GM12878 (cell line): Measurements from ENCODE around the gene TCHP. TPM values are rescaled to one million over a fixed set of nuclear protein-coding genes. Genes with fewer than 3 reads are reported as not detected.

ENCODE experiments used
- ATAC-seq: fragments of 200-7000 bp; cut with Tn5 transposase; 3 replicates; pipeline ENCODE4 v1.9.1; 2020; ENCODE audit warnings: mild to moderate bottlenecking, moderate library complexity
- BruUV-seq: library from RNA; stranded (reverse); fragments of 400-500 nt; replicated peaks from 2 replicates; lab custom pipeline; 2021; lab: Mats Ljungman, UMichigan
- CTCF ChIA-PET: fragments of 300-600 bp; sonication (Branson Sonifier 250); formaldehyde crosslinking; extraction: SDS; loops from one replicate; lab custom pipeline; 2021; ENCODE audit warnings: inconsistent platforms; lab: Yijun Ruan, JAX
- POLR2A ChIA-PET: fragments of 350-600 bp; formaldehyde crosslinking; extraction: SDS; loops from one replicate; lab custom pipeline; 2021; ENCODE audit warnings: inconsistent platforms; lab: Charles Lee
- RAD21 ChIA-PET: fragments of 300-600 bp; sonication (Branson Sonifier 250); formaldehyde crosslinking; loops from one replicate; lab custom pipeline; 2023; ENCODE audit warnings: antibody characterized with exemption; ENCODE audit not compliant: unreplicated experiment; lab: Charles Lee
- SMC1A ChIA-PET: fragments of 300-600 bp; sonication (Branson Sonifier 250); formaldehyde crosslinking; loops from one replicate; lab custom pipeline; 2023; ENCODE audit not compliant: unreplicated experiment, uncharacterized antibody; lab: Charles Lee
- DNase-seq: peaks from one replicate; pipeline ENCODE4 v3.0.0-alpha.2; 2011; ENCODE audit warnings: low read depth, low spot score
- FAIRE-seq: peaks from 3 replicates; lab custom pipeline; 2011; peaks lifted over from hg19 to GRCh38; lab: Jason Lieb, UNC
- H2AFZ ChIP-seq: 2 replicates; pipeline ENCODE4 v1.6.0; 2011; ENCODE audit warnings: low read depth, low read length, control low read depth; ENCODE audit not compliant: control insufficient read depth
- H3K27ac ChIP-seq: 2 replicates; pipeline ENCODE4 v1.5.1; 2011; ENCODE audit warnings: control low read depth; ENCODE audit not compliant: control insufficient read depth, insufficient read depth
- H3K27me3 ChIP-seq, 2 experiments: replicated peaks in 1 of 2; 2 replicates each; pipeline versions ENCODE4 v1.6.0 to v1.6.1; 2011; ENCODE audit warnings: low read length in 1 of 2; ENCODE audit not compliant: control insufficient read depth in 2 of 2, insufficient read depth in 2 of 2
- H3K36me3 ChIP-seq, 2 experiments: 2 replicates each; pipeline ENCODE4 v1.5.1; 2011; ENCODE audit warnings: low read length in 1 of 2; ENCODE audit not compliant: control insufficient read depth in 2 of 2, insufficient read depth in 2 of 2
- H3K4me1 ChIP-seq: 2 replicates; pipeline ENCODE4 v1.6.1; 2011; ENCODE audit warnings: mild to moderate bottlenecking, low read length, moderate library complexity, mixed read lengths; ENCODE audit not compliant: control insufficient read depth, insufficient read depth
- H3K4me2 ChIP-seq: 2 replicates; pipeline ENCODE4 v1.6.0; 2011; ENCODE audit warnings: control low read depth; ENCODE audit not compliant: control insufficient read depth, insufficient read depth
- H3K4me3 ChIP-seq: fragments of 200-600 bp; sonication (generic); 2 replicates; pipeline ENCODE4 v1.5.1; 2016
- H3K79me2 ChIP-seq: 2 replicates; pipeline ENCODE4 v1.6.0; 2011; ENCODE audit warnings: low read length; ENCODE audit not compliant: control insufficient read depth, insufficient read depth
- H3K9ac ChIP-seq: 2 replicates; pipeline ENCODE4 v1.8.0; 2011; ENCODE audit warnings: low read length, control low read depth, mixed read lengths; ENCODE audit not compliant: control insufficient read depth, insufficient read depth
- H3K9me3 ChIP-seq: replicated peaks from 3 replicates; pipeline ENCODE4 v1.5.1; 2011; ENCODE audit warnings: mild to moderate bottlenecking, low read length; ENCODE audit not compliant: control insufficient read depth, insufficient read depth
- H4K20me1 ChIP-seq: 2 replicates; pipeline ENCODE4 v1.6.0; 2011; ENCODE audit not compliant: control insufficient read depth, insufficient read depth
- BRCA1 ChIP-seq: IDR thresholded peaks from 2 replicates; pipeline ENCODE4 v1.6.1; 2011; ENCODE audit warnings: low read depth, low read length, improper control_type of control experiment
- EED ChIP-seq: sonication (generic); IDR thresholded peaks from 2 replicates; pipeline ENCODE4 v1.6.1; 2016; ENCODE audit warnings: antibody characterized with exemption, low read depth
- KLF5 ChIP-seq: fragments of 450-650 bp; IDR thresholded peaks from 2 replicates; pipeline ENCODE4 v1.6.1; 2014; ENCODE audit warnings: mild to moderate bottlenecking; ENCODE audit not compliant: partially characterized antibody
- NRF1 ChIP-seq: conservative IDR thresholded peaks from 2 replicates; pipeline ENCODE4 v1.6.1; 2011; ENCODE audit warnings: mild to moderate bottlenecking, low read depth, low read length, improper control_type of control experiment
- RCOR1 ChIP-seq: conservative IDR thresholded peaks from 2 replicates; pipeline ENCODE4 v1.6.1; 2012; ENCODE audit warnings: low read depth, low read length, improper control_type of control experiment
- SIX5 ChIP-seq: IDR thresholded peaks from 2 replicates; pipeline ENCODE4 v1.6.1; 2011; ENCODE audit warnings: mild to moderate bottlenecking, low read depth, low read length, moderate library complexity; ENCODE audit not compliant: severe bottlenecking
- SUZ12 ChIP-seq: fragments of 200-600 bp; sonication (generic); IDR thresholded peaks from one replicate; pipeline ENCODE4 v1.6.1; 2018; ENCODE audit warnings: antibody characterized with exemption, mild to moderate bottlenecking; ENCODE audit not compliant: unreplicated experiment
- TCF7 ChIP-seq: IDR thresholded peaks from 2 replicates; pipeline ENCODE4 v1.6.1; 2014; ENCODE audit warnings: antibody characterized with exemption, borderline replicate concordance
- WGBS: methylation state at CpG from one replicate; pipeline ENCODE4 v1.1.6; 2016; ENCODE audit warnings: low lambda C conversion rate; ENCODE audit not compliant: insufficient replicate concordance, insufficient coverage; ENCODE audit errors: missing lambda C conversion rate; 5-methylcytosine and 5-hydroxymethylcytosine counted together
- in situ Hi-C: fragments of 300-500 bp; cut with MboI; formaldehyde crosslinking; loops from 9 replicates; pipeline ENCODE4 v1.14.3; 2018; ENCODE audit warnings: mixed read lengths
- intact Hi-C: fragments of 100-400 bp; cut with micrococcal nuclease; formaldehyde crosslinking; loops from one replicate; pipeline ENCODE4 v1.14.2; 2022; ENCODE audit not compliant: unreplicated experiment
- polyA plus RNA-seq, 11 experiments: library from polyadenylated mRNA; depleted of rRNA in 4 of 11; unstranded in 6 of 11; stranded (reverse) in 5 of 11; fragments of >200 nt; fragmentation: Nextera tagmentation in 4 of 11; fragmentation: Illumina TruSeq in 1 of 11; extraction: Ambion mirVana in 4 of 11; extraction: Trizol in 1 of 11; gene quantifications; 1 replicate in 1 of 11; 2 replicates in 10 of 11; pipeline versions ENCODE4 v1.2.1 to v1.2.3, GENCODE V29; 2011 to 2016; ENCODE audit warnings: inconsistent platforms in 2 of 11, missing spikeins in 2 of 11, low read depth in 1 of 11
- total RNA-seq, 4 experiments: library from RNA; depleted of rRNA in 3 of 4; stranded (reverse); fragments of >200 nt in 3 of 4; fragmentation: Illumina TruSeq in 1 of 4; extraction: Trizol in 1 of 4; gene quantifications; 2 replicates each; pipeline versions ENCODE4 v1.2.1 to v1.2.3, GENCODE V29; 2013 to 2021
- TF ChIP-seq, protein P1 (sequence below): IDR thresholded peaks from 2 replicates; pipeline ENCODE4 v1.6.1; 2011; ENCODE audit warnings: low read depth, low read length, improper control_type of control experiment, borderline replicate concordance
- TF ChIP-seq, protein P2 (sequence below): fragments of 450-650 bp; IDR thresholded peaks from 2 replicates; pipeline ENCODE4 v1.6.1; 2016; ENCODE audit warnings: mild to moderate bottlenecking
- TF ChIP-seq, protein P3 (sequence below): fragments of 450-650 bp; IDR thresholded peaks from 2 replicates; pipeline ENCODE4 v1.6.1; 2017; ENCODE audit warnings: mild to moderate bottlenecking
- TF ChIP-seq, protein P4 (sequence below): fragments of 450-650 bp; IDR thresholded peaks from 2 replicates; pipeline ENCODE4 v1.6.1; 2017; ENCODE audit warnings: mild to moderate bottlenecking, moderate library complexity

Gene TCHP
- total and polyA plus RNA-seq, 10 of the 15 experiments (the other 5 are each of a cell fraction or from before 2014, with no cell fraction given), result 4.8 to 18.6 (median 15.0) TPM

DNA sequence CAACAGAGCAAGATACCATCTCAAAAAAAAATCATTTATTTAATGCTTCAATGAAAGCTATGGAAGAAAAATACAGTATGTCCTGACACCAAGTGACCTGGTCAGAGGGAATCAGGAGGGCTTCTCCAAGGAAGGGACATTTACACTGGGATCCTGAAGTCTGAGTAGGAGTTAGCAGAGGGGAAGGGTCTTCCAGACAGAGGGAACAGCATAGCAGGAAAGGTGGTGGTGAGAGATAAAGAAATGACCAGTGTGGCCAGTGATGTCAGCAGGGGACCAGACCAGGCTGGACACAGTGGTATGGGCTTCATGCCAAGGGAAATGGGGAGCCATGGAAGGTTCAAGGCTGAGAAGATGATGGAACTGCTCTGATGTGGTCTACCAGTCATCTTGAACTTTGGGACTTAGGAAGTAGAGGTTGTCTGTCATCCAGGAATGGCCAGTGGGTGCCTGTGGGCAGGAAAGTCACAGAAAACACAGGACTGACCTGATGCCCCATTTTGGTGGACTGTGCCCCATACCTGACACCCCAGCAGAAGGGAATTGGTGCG is 7.8 kb upstream of the TCHP start:
- DNase-seq (no peak), FAIRE-seq (no peak), ATAC-seq (no peak)
- H3K4me1 ChIP-seq, result peaks cover 48% of the 10 kb centered on the region
- H3K27me3 ChIP-seq, result no peaks in the 10 kb centered on the region
- no peak for TF ChIP-seq SIX5
- no peak for TF ChIP-seq EED
- TF ChIP-seq BRCA1, result no peak
- TF ChIP-seq, protein P1, sequence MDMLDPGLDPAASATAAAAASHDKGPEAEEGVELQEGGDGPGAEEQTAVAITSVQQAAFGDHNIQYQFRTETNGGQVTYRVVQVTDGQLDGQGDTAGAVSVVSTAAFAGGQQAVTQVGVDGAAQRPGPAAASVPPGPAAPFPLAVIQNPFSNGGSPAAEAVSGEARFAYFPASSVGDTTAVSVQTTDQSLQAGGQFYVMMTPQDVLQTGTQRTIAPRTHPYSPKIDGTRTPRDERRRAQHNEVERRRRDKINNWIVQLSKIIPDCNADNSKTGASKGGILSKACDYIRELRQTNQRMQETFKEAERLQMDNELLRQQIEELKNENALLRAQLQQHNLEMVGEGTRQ, result no peak
- TF ChIP-seq RCOR1, result no peak
- TF ChIP-seq, protein P2, sequence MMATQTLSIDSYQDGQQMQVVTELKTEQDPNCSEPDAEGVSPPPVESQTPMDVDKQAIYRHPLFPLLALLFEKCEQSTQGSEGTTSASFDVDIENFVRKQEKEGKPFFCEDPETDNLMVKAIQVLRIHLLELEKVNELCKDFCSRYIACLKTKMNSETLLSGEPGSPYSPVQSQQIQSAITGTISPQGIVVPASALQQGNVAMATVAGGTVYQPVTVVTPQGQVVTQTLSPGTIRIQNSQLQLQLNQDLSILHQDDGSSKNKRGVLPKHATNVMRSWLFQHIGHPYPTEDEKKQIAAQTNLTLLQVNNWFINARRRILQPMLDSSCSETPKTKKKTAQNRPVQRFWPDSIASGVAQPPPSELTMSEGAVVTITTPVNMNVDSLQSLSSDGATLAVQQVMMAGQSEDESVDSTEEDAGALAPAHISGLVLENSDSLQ, result no peak
- TF ChIP-seq, protein P3, sequence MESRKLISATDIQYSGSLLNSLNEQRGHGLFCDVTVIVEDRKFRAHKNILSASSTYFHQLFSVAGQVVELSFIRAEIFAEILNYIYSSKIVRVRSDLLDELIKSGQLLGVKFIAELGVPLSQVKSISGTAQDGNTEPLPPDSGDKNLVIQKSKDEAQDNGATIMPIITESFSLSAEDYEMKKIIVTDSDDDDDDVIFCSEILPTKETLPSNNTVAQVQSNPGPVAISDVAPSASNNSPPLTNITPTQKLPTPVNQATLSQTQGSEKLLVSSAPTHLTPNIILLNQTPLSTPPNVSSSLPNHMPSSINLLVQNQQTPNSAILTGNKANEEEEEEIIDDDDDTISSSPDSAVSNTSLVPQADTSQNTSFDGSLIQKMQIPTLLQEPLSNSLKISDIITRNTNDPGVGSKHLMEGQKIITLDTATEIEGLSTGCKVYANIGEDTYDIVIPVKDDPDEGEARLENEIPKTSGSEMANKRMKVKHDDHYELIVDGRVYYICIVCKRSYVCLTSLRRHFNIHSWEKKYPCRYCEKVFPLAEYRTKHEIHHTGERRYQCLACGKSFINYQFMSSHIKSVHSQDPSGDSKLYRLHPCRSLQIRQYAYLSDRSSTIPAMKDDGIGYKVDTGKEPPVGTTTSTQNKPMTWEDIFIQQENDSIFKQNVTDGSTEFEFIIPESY, result no peak
- TF ChIP-seq NRF1, result no peak
- no peak for TF ChIP-seq SUZ12
- TF ChIP-seq, protein P4, sequence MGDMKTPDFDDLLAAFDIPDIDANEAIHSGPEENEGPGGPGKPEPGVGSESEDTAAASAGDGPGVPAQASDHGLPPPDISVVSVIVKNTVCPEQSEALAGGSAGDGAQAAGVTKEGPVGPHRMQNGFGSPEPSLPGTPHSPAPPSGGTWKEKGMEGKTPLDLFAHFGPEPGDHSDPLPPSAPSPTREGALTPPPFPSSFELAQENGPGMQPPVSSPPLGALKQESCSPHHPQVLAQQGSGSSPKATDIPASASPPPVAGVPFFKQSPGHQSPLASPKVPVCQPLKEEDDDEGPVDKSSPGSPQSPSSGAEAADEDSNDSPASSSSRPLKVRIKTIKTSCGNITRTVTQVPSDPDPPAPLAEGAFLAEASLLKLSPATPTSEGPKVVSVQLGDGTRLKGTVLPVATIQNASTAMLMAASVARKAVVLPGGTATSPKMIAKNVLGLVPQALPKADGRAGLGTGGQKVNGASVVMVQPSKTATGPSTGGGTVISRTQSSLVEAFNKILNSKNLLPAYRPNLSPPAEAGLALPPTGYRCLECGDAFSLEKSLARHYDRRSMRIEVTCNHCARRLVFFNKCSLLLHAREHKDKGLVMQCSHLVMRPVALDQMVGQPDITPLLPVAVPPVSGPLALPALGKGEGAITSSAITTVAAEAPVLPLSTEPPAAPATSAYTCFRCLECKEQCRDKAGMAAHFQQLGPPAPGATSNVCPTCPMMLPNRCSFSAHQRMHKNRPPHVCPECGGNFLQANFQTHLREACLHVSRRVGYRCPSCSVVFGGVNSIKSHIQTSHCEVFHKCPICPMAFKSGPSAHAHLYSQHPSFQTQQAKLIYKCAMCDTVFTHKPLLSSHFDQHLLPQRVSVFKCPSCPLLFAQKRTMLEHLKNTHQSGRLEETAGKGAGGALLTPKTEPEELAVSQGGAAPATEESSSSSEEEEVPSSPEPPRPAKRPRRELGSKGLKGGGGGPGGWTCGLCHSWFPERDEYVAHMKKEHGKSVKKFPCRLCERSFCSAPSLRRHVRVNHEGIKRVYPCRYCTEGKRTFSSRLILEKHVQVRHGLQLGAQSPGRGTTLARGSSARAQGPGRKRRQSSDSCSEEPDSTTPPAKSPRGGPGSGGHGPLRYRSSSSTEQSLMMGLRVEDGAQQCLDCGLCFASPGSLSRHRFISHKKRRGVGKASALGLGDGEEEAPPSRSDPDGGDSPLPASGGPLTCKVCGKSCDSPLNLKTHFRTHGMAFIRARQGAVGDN, result no peak
- no peak for TF ChIP-seq KLF5
- TF ChIP-seq TCF7, result no peak
- H3K9ac ChIP-seq, result no peak overlapping the region
- ChIA-PET SMC1A (interaction anchor here (0.6 to 1.9 kb wide), 4 partner anchors 8 to 1213 kb away, joined by 3 to 4 read pairs (median 3); no protein-coding TSS in a partner anchor), CTCF (interaction anchor here (0.6 to 1.4 kb wide), 4 partner anchors 12 to 461 kb away, joined by 3 read pairs; no protein-coding TSS in a partner anchor), RAD21 (interaction anchor here (0.7 kb wide), 1 partner anchor 38 kb away, joined by 4 read pairs; no protein-coding TSS in a partner anchor), POLR2A (interaction anchor here (0.6 to 1.0 kb wide), 3 partner anchors 9 to 48 kb away, joined by 3 to 7 read pairs (median 4); no protein-coding TSS in a partner anchor)
- intact Hi-C loops, result no loop called here
- H4K20me1 ChIP-seq, result no peaks in the 10 kb centered on the region
- H3K9me3 ChIP-seq, result no peaks in the 10 kb centered on the region
- peak overlapping the region; percentile 28 for H2AFZ ChIP-seq
- BruUV-seq, result no TSS peak
- no peak overlapping the region; the same call in 1 of the 2 replicates for H3K4me3 ChIP-seq
- 78% methylated on average over 1 of the region's 1 CpG for WGBS
- H3K79me2 ChIP-seq, result no peaks in the 10 kb centered on the region
- H3K36me3 ChIP-seq, result no peaks in the 10 kb centered on the region
- peak overlapping the region; percentile 75 for H3K4me2 ChIP-seq
- in situ Hi-C loops, result no loop called here
- H3K27ac ChIP-seq, result peak overlapping the region; percentile 50
